SIG-M5 treated with dmso at 0.1 percent for 504 hours (cell line): ENCODE data around the gene PAQR8.
"Not testable (repeated sequence)": the region's sequence is repeated elsewhere in the genome, so short reads cannot be mapped to it uniquely, and the experiment has no call there.

ENCODE experiments used
- DNase-seq: peaks from one replicate; lab custom pipeline; 2025; ENCODE audit not compliant: unreplicated experiment; lab: John Stamatoyannopoulos, UW

PAQR8 gene

DNA sequence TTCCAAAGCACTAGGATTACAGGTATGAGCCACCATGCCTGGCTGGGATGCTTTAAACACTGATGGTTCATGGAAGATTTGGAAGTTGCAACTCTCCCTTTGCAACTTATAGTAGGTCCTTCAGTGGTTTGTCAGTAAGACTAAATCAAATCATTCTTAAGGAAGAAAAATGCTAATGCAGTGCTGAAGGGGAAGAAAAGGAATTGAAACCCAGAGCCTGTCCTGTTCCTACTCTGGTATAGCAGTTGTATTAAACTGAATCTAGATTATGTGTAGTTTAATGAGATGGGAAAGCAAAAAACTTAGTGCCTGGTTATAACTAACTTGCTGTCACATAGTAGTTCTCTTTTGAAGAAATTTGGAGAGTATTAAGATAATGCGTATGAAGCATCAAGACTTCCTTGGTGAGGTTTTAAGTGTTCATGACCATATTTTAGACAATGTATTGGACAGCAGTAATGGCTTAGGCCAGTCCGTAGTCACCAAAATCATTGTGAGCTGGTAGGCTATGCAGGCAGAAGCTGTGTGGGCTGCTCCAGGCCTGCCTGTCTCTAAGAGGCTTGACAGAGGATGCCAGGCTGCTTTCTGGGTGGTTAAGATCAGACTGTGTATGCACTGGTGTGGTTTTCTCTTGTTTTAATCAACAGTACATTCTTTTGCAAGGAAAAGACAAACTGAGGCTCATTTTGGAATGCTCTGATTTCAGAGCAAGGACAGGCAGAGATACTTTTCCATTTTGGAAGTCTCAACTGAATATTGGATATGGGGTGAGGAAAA lies 14.0 kb downstream of the PAQR8 start:
- DNase-seq, result no peak

GRCh38 chr6:52376763-52377162 lies 14.8 kb downstream of the PAQR8 start:
- no peak for DNase-seq

DNA sequence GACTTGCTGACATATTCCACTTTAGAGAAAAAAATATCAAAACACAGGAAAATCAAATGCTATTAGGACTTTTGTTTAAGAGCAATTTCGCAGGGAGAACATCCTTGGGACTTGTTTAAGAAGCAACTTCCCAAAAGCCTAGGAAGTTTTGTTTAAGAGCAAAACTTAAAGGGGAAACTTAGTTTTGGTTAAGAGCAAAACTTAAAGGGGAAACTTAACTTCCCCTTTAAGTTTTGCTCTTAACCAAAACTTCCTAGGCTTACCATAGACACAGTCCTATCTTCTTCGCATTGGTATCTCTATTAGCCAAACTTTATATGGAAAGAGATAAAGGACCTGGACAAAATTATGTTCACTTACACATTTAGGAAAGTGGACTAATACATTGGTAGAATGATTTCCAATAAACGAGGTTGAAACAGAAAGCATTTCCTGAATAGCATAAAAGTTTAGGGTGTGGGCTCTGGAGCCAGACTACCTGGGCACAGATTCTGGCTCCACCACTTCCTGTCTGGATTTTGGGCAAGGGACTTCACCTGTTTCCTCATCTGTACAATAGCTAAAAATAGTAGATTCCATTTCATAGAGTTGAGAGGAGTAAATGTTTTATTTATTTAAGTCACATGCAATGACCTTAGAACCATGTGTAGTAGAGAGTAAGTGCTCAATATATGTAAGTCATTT lies 15.7 kb downstream of the PAQR8 start:
- no peak for DNase-seq

- no peak for DNase-seq
Observed at GRCh38 chr6:52381249-52381648, 19.3 kb downstream of the PAQR8 start.

DNA sequence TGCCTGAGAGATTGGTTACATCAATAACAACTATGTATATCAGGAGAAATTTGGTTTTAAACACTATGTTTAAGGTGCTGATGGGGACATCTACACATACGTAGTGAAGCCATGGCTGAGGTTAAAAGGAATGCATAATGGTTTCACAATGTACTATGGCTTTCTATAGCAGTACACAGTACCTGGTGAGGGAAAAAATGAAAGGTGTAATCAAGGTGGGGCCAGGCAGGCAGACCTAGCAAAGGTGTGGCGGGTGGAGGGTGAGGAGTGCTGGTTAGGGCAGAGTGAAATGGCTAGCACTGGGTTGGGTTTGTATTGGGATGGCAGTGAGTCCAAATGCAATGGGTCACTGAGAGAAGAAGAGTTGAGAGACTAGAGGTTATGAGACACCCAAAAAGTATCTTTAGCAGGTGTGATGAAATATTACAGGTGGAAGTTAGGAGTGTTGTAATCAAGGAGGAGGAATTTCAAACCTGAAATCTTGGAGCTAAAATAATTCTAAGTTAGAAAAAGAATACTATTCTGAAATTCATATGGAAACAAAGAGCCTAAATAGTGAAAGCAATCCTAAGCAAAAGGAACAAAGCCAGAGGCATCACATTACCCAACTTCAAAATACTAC lies 22.3 kb downstream of the PAQR8 start:
- DNase-seq, result no peak

GRCh38 chr6:52385074-52385473 lies 23.1 kb downstream of the PAQR8 start:
- no peak for DNase-seq

DNA sequence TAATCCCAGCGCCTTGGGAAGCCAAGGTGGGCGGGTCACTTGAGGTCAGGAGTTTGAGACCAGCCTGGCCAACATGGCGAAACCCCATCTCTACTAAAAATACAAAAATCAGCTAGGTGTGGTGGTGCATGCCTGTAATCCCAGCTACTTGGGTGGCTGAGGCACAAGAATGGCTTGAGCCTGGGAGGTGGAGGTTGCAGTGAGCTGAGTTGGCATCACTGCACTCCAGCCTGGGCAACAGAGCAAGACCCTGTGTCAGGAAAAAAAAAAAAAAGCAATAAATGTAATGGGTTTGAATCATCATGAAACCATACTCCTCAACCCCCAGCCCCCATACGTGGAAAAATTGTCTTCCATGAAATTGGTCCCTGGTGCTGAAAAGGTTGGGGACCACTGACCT lies 26.2 kb downstream of the PAQR8 start:
- not testable (repeated sequence) for DNase-seq

DNA sequence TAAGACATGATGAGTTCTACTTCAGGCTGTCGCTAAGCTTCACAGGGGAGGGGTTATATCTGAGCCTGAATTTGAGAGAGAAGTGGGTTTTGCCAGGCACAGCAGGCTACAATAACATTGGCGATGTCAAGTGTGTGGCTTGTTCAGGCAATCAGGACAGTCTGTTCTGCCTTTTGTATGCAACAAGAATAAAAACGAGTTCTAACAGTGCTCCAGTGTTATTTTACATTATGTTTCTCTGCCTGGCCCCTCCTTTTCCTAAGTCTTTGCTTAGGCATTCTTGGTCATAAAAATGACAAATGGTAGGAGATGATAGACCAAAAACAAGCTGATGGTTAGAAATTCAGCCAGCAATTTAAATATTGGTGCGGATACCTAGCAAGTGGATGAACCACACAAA lies 26.8 kb downstream of the PAQR8 start:
- no peak for DNase-seq

DNA sequence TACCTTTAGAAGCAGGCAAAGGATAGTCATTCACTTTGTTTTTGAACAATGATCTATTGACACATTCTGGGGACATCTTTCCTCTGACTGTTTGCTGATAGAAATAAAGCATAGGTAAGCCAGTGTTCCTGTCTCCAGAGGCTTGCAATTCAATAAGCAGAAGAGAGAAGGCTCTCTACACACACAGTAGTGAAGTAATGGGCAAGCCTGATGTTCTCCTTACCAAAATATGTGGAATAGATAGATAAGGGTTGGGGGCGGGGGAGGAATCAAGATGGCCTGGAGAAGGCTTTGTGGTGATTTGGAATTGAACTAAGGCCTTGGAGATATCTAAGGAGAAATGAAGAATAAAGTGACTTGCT lies 27.3 kb downstream of the PAQR8 start:
- no peak for DNase-seq

DNA sequence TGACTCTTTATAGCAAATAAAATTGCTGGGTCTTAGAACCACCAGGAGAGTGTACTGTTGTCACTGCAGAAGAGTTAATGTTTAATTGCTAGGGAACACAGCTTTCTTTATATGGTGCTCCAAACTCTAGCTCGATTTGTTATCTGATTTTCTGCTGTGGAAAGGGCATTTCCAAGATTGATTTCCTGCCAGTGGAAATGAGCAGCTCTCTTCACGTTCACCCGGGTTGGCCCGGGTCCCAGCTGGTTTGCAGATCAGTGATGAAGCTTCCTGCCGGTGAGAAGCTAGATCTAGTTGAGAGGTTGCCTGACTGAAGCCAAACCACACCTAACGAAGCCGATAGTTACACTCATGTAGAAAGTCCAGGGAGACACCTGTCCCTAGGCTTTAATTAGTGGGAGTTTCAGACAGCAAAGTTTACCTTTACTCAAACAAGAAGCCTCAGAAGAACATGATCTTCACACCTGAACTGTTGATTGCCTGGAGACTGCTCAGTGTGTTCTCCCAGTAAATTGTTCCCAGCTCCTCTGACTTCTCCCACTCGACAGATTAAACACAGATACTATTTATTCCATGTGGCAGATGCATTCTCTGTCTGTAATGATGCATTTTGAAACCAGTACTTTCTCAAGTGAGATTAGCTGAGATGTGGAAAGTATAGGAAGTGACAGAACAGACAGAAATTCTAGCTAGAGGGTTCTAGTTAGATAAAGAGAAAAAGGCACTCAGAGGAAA lies 27.8 kb downstream of the PAQR8 start:
- no peak for DNase-seq

GRCh38 chr6:52390361-52390727 lies 28.4 kb downstream of the PAQR8 start:
- no peak for DNase-seq

- no peak for DNase-seq
Observed at GRCh38 chr6:52391599-52391998, 29.6 kb downstream of the PAQR8 start.

GRCh38 chr6:52392944-52393343 lies 31.0 kb downstream of the PAQR8 start:
- no peak for DNase-seq

GRCh38 chr6:52393780-52394179 lies 31.8 kb downstream of the PAQR8 start:
- no peak for DNase-seq

- no peak for DNase-seq
Observed at GRCh38 chr6:52394251-52394666, 32.3 kb downstream of the PAQR8 start.

- no peak for DNase-seq
Observed at GRCh38 chr6:52395969-52396368, 34.0 kb downstream of the PAQR8 start.

GRCh38 chr6:52399511-52400312 lies 37.8 kb downstream of the PAQR8 start:
- peak; percentile 16 for DNase-seq

GRCh38 chr6:52400313-52401041 lies 38.5 kb downstream of the PAQR8 start:
- no peak for DNase-seq

DNA sequence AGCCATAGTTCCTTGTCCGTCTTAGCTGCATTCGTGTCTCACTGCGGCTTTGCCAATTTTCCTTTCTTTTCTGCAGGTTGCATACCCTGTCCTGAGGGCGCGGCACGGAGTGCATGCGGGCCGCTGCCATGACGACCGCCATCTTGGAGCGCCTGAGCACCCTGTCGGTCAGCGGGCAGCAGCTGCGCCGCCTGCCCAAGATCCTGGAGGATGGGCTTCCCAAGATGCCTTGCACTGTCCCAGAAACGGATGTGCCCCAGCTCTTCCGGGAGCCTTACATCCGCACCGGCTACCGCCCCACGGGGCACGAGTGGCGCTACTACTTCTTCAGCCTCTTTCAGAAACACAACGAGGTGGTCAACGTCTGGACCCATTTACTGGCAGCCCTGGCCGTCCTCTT lies 41.1 kb downstream of the PAQR8 start:
- DNase-seq, result no peak

DNA sequence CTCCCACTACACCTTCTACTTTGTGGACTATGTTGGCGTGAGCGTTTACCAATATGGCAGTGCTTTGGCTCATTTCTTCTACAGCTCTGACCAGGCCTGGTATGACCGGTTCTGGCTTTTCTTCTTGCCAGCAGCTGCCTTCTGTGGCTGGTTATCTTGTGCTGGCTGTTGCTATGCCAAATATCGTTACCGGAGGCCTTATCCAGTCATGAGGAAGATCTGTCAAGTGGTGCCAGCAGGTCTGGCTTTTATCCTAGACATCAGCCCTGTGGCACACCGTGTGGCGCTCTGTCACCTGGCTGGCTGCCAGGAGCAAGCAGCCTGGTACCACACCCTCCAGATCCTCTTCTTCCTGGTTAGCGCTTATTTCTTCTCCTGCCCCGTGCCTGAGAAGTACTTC lies 41.7 kb downstream of the PAQR8 start:
- DNase-seq, result no peak
